Subcutaneous adipose tissue (tissue), 4 donors: ENCODE measurements around the gene CIDEB. TPM values are rescaled to one million over a fixed set of nuclear protein-coding genes. Genes with fewer than 3 reads are reported as not detected.

Experiments used
- CTCF ChIP-seq: fragments of 450-650 bp; IDR thresholded peaks from one replicate; pipeline ENCODE4 v1.5.1; 2016; ENCODE audit warnings: low read depth, mild to moderate bottlenecking, control low read depth, antibody characterized with exemption, moderate library complexity
- small RNA-seq: library from RNA; depleted of rRNA; stranded (forward); fragments of <200 nt; gene quantifications from one replicate; pipeline ENCODE3, GENCODE V24; 2016
- total RNA-seq, 4 donors: library from RNA; depleted of rRNA; stranded (reverse); fragments of >200 nt; gene quantifications; one replicate each; pipeline ENCODE4 v1.1.0, GENCODE V29; 2016

CIDEB gene
- total RNA-seq, 4 donors from 2014 or later = 5.2 to 14.3 (median 10.3) TPM

DNA sequence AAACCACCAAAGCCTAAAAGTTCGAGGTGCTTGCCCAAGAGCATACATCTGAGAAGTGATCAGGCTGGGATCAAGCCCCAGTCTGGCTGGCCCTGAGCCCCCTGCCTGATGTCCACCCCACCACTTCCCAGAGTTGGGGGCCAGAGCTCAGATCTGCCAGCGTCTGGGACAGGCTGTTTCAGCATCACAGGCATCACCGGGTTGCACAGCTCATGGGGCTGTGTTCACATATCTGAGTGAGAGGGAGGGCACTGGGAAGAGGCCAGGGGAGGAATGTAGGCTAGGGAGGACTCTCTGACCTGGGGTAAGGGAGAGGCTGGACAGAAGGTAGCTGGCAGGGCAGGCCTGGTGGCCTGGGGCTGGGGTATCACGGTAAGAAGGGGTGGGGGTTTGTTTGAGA, 50.8 kb downstream of the CIDEB start:
- no peak for TF ChIP-seq CTCF

DNA sequence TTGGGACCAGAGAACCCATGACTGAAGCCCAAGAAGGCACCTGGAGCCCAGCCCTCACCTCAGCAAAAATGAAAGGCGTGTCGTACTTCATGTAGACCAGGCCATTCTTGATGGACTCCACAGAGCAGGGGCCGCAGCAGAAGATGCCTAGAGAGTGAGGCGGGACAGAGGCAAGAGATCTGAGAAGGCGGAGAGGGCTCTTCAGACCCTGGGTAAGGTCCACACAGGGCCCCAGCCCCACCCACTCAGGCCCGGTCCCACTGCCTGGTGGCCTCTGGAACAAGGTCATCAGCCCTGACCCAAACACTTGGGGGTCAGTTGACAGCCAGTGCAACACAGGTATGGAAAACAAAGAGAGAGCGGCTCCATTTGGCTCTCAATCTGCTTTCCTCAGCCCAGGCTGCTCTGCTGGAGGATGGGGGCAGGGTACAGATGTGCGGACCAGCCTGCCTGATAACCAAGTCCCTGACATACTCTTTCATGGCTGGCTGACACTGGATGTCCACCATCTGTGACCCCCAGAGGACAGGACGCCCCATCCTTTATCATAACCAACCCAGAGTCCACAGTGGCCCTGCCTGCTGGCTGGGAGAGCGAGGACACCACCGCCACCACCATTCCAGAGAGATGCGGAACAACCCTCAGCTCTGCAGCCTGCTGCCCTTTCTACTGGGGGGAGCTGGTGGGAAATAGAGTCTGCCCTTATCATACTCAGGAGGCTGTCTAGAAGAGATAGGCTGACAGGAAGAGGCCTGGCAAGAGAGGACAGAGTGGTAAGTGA, 51.7 kb downstream of the CIDEB start:
- TF ChIP-seq CTCF = no peak

GRCh38 chr14:24255438-24255837, 52.3 kb downstream of the CIDEB start:
- no peak for TF ChIP-seq CTCF

Small RNA genes lying within 50 kb of the gene (small RNA-seq; reads per million reads assigned to genes)
- not detected for gene RF00026

Other genes starting within 250 kb of the CIDEB start
- not detected for gene CPNE6, start 236.4 kb downstream of the CIDEB start, total RNA-seq
- 100 to 1,000 TPM in 1 of 4 donors, 10 to 100 TPM in 3; 24.0 to 125 (median 53.1) TPM for gene PCK2, start 213.7 kb downstream of the CIDEB start, total RNA-seq
- 10 to 100 TPM; 39.6 to 83.5 (median 53.2) TPM for gene DCAF11, start 193.2 kb downstream of the CIDEB start, total RNA-seq
- gene NRL, start 193.0 kb downstream of the CIDEB start, total RNA-seq = 1 to 10 TPM in 3 of 4 donors, not detected in 1; 1.0 to 3.0 (median 1.1) TPM
- under 1 TPM in 1 of 4 donors, not detected in 3; 0.68 TPM for gene FITM1, start 177.3 kb downstream of the CIDEB start, total RNA-seq
- 100 to 1,000 TPM in 2 of 4 donors, 10 to 100 TPM in 2; 89.6 to 110 (median 99.7) TPM for gene PSME1, start 171.8 kb downstream of the CIDEB start, total RNA-seq
- 10 to 100 TPM in 2 of 4 donors, 1 to 10 TPM in 2; 6.7 to 16.3 (median 11.6) TPM for gene EMC9, start 166.4 kb downstream of the CIDEB start, total RNA-seq
- 10 to 100 TPM; 34.5 to 42.8 (median 39.5) TPM for gene PSME2, start 161.4 kb downstream of the CIDEB start, total RNA-seq
- 10 to 100 TPM; 21.7 to 54.8 (median 27.4) TPM for gene RNF31, start 160.5 kb downstream of the CIDEB start, total RNA-seq
- 10 to 100 TPM; 31.6 to 83.1 (median 55.9) TPM for gene IRF9, start 146.7 kb downstream of the CIDEB start, total RNA-seq
- gene REC8, start 135.9 kb downstream of the CIDEB start, total RNA-seq = 10 to 100 TPM in 1 of 4 donors, 1 to 10 TPM in 3; 3.1 to 27.7 (median 5.5) TPM
- 10 to 100 TPM; 12.1 to 60.0 (median 17.3) TPM for gene IPO4, start 119.2 kb downstream of the CIDEB start, total RNA-seq
- 10 to 100 TPM; 36.7 to 46.6 (median 41.5) TPM for gene TM9SF1, start 112.5 kb downstream of the CIDEB start, total RNA-seq
- gene TSSK4, start 102.3 kb downstream of the CIDEB start, total RNA-seq = not detected
- 100 to 1,000 TPM in 2 of 4 donors, 10 to 100 TPM in 2; 54.1 to 114 (median 82.3) TPM for gene CHMP4A, start 94.5 kb downstream of the CIDEB start, total RNA-seq
- 10 to 100 TPM; 14.3 to 30.3 (median 24.1) TPM for gene MDP1, start 91.9 kb downstream of the CIDEB start, total RNA-seq
- 100 to 1,000 TPM; 106 to 156 (median 122) TPM for gene NEDD8, start 75.6 kb downstream of the CIDEB start, total RNA-seq
- gene GMPR2, start 75.0 kb downstream of the CIDEB start, total RNA-seq = 10 to 100 TPM; 31.3 to 75.5 (median 54.3) TPM
- gene TINF2, start 65.4 kb downstream of the CIDEB start, total RNA-seq = 10 to 100 TPM; 46.1 to 68.0 (median 58.3) TPM
- gene TGM1, start 44.8 kb downstream of the CIDEB start, total RNA-seq = 1 to 10 TPM in 1 of 4 donors, under 1 TPM in 2, not detected in 1; 0.49 to 1.3 (median 0.85) TPM
- gene RABGGTA, start 36.4 kb downstream of the CIDEB start, total RNA-seq = 10 to 100 TPM; 11.9 to 34.9 (median 22.6) TPM
- gene DHRS1, start 8.2 kb downstream of the CIDEB start, total RNA-seq = 10 to 100 TPM; 22.7 to 33.0 (median 28.6) TPM
- gene NOP9, start 8.1 kb downstream of the CIDEB start, total RNA-seq = 10 to 100 TPM; 14.3 to 19.4 (median 15.1) TPM
- 10 to 100 TPM in 1 of 4 donors, 1 to 10 TPM in 3; 2.0 to 11.9 (median 6.4) TPM for gene LTB4R2, start 2.2 kb upstream of the CIDEB start, total RNA-seq
- 10 to 100 TPM in 1 of 4 donors, 1 to 10 TPM in 3; 4.2 to 10.9 (median 7.5) TPM for gene LTB4R, start 3.5 kb upstream of the CIDEB start, total RNA-seq
- gene ADCY4, start 27.1 kb upstream of the CIDEB start, total RNA-seq = 100 to 1,000 TPM in 1 of 4 donors, 10 to 100 TPM in 3; 16.5 to 103 (median 28.8) TPM
- gene RIPK3, start 32.0 kb upstream of the CIDEB start, total RNA-seq = 10 to 100 TPM; 10.3 to 14.3 (median 12.3) TPM
- 10 to 100 TPM; 20.9 to 33.5 (median 26.1) TPM for gene NFATC4, start 60.2 kb upstream of the CIDEB start, total RNA-seq
- gene NYNRIN, start 91.0 kb upstream of the CIDEB start, total RNA-seq = 10 to 100 TPM in 1 of 4 donors, 1 to 10 TPM in 3; 4.7 to 14.5 (median 7.8) TPM
- 1 to 10 TPM; 2.7 to 6.4 (median 4.0) TPM for gene CBLN3, start 121.7 kb upstream of the CIDEB start, total RNA-seq
- gene KHNYN, start 122.0 kb upstream of the CIDEB start, total RNA-seq = 10 to 100 TPM; 29.5 to 81.8 (median 57.2) TPM
- 10 to 100 TPM; 24.5 to 39.7 (median 27.6) TPM for gene SDR39U1, start 134.8 kb upstream of the CIDEB start, total RNA-seq
- gene CMA1, start 200.3 kb upstream of the CIDEB start, total RNA-seq = 1 to 10 TPM in 2 of 4 donors, under 1 TPM in 1, not detected in 1; 0.98 to 2.2 (median 1.9) TPM